HL-60 (cell line): ENCODE measurements around the gene PPM1J.

Source experiments
- DNase-seq, 2 experiments: peaks; one replicate each; pipeline ENCODE4 v3.0.0-alpha.2; 2010 to 2020; ENCODE audit warnings: low read depth in 1 of 2, low spot score in 1 of 2
- H3K27ac ChIP-seq: fragments of 250-450 bp; sonication (Bioruptor Pico); replicated peaks from 2 replicates; pipeline ENCODE4 v1.5.1; 2020; ENCODE audit warnings: mild to moderate bottlenecking, moderate library complexity
- H3K27me3 ChIP-seq: fragments of 250-450 bp; sonication (Bioruptor Pico); 2 replicates; pipeline ENCODE4 v1.5.1; 2021; ENCODE audit warnings: mild to moderate bottlenecking, moderate library complexity; ENCODE audit not compliant: insufficient read depth, poor library complexity, severe bottlenecking
- H3K4me3 ChIP-seq: replicated peaks from 2 replicates; pipeline ENCODE4 v1.5.1; 2011; ENCODE audit warnings: mild to moderate bottlenecking, control low read depth, low read length; ENCODE audit not compliant: insufficient read depth
- GABPA ChIP-seq: IDR thresholded peaks from 2 replicates; pipeline ENCODE4 v1.6.1; 2012; ENCODE audit warnings: low read depth
- POLR2AphosphoS5 ChIP-seq: IDR thresholded peaks from 2 replicates; pipeline ENCODE4 v1.6.1; 2012; ENCODE audit warnings: low read depth
- REST ChIP-seq: IDR thresholded peaks from 2 replicates; pipeline ENCODE4 v1.6.1; 2012; ENCODE audit warnings: low read depth; ENCODE audit not compliant: insufficient replicate concordance
- SPI1 ChIP-seq: IDR thresholded peaks from 2 replicates; pipeline ENCODE4 v1.6.1; 2012; ENCODE audit warnings: low read depth, mild to moderate bottlenecking, borderline replicate concordance
- TF ChIP-seq, protein P1 (sequence below): IDR thresholded peaks from one replicate; pipeline ENCODE4 v1.5.1; 2011; ENCODE audit warnings: low read length, control low read depth, inconsistent platforms; ENCODE audit not compliant: insufficient read depth

The PPM1J gene

DNA sequence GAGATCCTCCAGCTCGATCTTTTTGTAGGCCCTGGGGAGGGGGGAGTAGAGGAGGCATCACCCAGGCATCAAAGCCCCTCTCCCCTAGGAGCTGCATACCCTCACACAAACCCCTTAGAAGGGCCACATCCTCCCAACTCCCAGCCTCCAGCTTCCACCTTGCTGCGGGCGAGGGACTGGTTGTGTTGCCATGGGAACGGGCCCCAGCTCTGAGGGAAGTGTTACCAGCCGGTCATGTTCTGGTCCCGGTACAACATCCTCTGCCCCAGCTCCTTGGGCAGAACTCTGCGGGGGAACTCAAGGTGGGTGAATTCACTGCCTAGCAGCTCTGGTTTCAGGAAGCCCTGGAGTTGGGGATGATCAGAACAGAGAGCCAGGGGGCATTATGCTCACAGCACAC, 4.1 kb downstream of the PPM1J start:
- H3K4me3 ChIP-seq = no peak overlapping the region
- H3K27me3 ChIP-seq = peaks cover 49% of the 10 kb centered on the region
- DNase-seq = no peak
- no peak for TF ChIP-seq POLR2AphosphoS5
- TF ChIP-seq REST = no peak
- TF ChIP-seq, protein P1, sequence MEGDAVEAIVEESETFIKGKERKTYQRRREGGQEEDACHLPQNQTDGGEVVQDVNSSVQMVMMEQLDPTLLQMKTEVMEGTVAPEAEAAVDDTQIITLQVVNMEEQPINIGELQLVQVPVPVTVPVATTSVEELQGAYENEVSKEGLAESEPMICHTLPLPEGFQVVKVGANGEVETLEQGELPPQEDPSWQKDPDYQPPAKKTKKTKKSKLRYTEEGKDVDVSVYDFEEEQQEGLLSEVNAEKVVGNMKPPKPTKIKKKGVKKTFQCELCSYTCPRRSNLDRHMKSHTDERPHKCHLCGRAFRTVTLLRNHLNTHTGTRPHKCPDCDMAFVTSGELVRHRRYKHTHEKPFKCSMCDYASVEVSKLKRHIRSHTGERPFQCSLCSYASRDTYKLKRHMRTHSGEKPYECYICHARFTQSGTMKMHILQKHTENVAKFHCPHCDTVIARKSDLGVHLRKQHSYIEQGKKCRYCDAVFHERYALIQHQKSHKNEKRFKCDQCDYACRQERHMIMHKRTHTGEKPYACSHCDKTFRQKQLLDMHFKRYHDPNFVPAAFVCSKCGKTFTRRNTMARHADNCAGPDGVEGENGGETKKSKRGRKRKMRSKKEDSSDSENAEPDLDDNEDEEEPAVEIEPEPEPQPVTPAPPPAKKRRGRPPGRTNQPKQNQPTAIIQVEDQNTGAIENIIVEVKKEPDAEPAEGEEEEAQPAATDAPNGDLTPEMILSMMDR = no peak
- TF ChIP-seq SPI1 = no peak
- no peak for TF ChIP-seq GABPA
- H3K27ac ChIP-seq = no peak overlapping the region

DNA sequence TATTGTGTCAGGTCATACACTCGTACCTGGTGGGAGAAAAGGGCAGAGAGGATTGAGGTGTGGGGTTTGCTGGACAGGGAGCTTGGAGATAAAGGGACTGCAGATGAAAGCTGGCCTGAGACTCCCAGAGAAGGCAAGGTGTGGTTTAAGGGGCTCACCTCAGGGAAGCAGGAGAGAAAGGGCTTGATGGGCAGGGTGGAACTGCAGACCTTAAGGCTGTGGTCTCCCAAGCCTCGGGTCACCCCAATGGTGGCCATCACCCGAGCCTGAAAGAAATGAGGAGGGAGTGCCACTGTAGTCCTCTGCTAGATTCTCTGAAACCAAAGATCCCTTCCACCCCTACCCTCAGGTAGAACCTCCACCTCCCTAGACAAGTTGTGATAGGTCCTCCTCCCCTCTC, 4.5 kb downstream of the PPM1J start:
- no peak for TF ChIP-seq SPI1
- TF ChIP-seq, protein P1 = no peak
- TF ChIP-seq REST = no peak
- no peak for TF ChIP-seq POLR2AphosphoS5
- TF ChIP-seq GABPA = no peak
- H3K27me3 ChIP-seq = peaks cover 49% of the 10 kb centered on the region
- H3K4me3 ChIP-seq = no peak overlapping the region
- no peak for DNase-seq
- no peak overlapping the region for H3K27ac ChIP-seq

DNA sequence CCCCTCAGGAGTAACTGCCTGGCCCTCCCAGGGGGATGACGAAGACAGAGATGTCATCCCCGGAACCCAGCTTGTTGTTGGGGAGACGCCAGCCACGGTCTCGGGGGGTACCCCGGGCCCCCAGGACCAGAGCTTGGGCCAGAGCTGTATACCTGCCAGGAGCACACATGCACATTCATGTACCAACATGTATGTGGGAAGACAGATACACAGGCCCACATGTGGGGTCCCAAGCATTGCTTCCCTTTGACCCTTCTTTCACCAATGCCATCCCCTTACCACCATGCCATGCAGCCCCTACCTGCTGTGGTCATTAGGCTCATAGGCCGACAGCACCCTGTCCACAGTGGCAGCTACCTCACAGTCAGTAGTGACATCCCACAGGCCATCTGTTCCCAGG, 5.0 kb downstream of the PPM1J start:
- H3K4me3 ChIP-seq = no peak overlapping the region
- H3K27me3 ChIP-seq = peaks cover 47% of the 10 kb centered on the region
- H3K27ac ChIP-seq = no peak overlapping the region
- TF ChIP-seq POLR2AphosphoS5 (no peak), SPI1 (no peak), REST (no peak), GABPA (no peak)
- TF ChIP-seq, protein P1 = no peak
- DNase-seq = no peak
